Measurements from ENCODE around the gene ASXL1. TPM values are rescaled to one million over a fixed set of nuclear protein-coding genes. Genes with fewer than 3 reads are reported as not detected.
A peak's percentile ranks its signal among the peaks of the same experiment; 100 is the strongest.

The ASXL1 gene
- total and polyA plus RNA-seq, 2 experiments from 2014 or later = 10.4 to 29.0 TPM

- no peak for TF ChIP-seq ZNF331 (CRISPR knock-in tag; IDR thresholded peaks at IDR 0.05; ENCODE audit: low read depth)
- no peak for TF ChIP-seq EZH2phosphoT487 (IDR thresholded peaks at IDR 0.05; ENCODE audit: unreplicated experiment)
- no peak for TF ChIP-seq CTCF (conservative IDR thresholded peaks at IDR 0.05; ENCODE audit: low read depth in 2 of 2)
- TF ChIP-seq POLR2AphosphoS5 (IDR thresholded peaks at IDR 0.05; ENCODE audit: low read depth) = peak; percentile 61; the same call in 1 of the 2 replicates
Observed at GRCh38 chr20:32483351-32484224, 125.5 kb downstream of the ASXL1 start (continued).

- DNase-seq (ENCODE audit: low spot score) = peak; percentile 78
- Histone ChIP-seq H4K20me1 (replicated peaks; ENCODE audit: insufficient read depth) (peaks cover 20% of the 10 kb centered on the region), H3K4me3 (peak overlapping the region; percentile 90), H3K27ac (ENCODE audit: low read depth) (peak overlapping the region; percentile 94), H3F3A (replicated peaks; ENCODE audit: low read depth) (peaks cover 21% of the 10 kb centered on the region), H3K9me2 (ENCODE audit: insufficient read depth) (no peaks in the 10 kb centered on the region), H3K36me3 (ENCODE audit: insufficient read depth) (no peaks in the 10 kb centered on the region; the same call in 1 of the 2 replicates), H3K79me2 (replicated peaks; ENCODE audit: insufficient read depth) (peaks cover 30% of the 10 kb centered on the region), H2AFZ (peak overlapping the region; percentile 5), H3K4me2 (peak overlapping the region; percentile 74), H3K4me1 (ENCODE audit: insufficient read depth) (peaks cover 34% of the 10 kb centered on the region), H3K27me3 (ENCODE audit: insufficient read depth) (no peaks in the 10 kb centered on the region)
- Mint-ChIP-seq H3K4me3 (peak overlapping the region; percentile 79), H3K4me1 (peaks cover 33% of the 10 kb centered on the region), H3K36me3 (ENCODE audit: low read depth) (peaks cover 6% of the 10 kb centered on the region; the same call in 1 of the 3 replicates), H3K27me3 (ENCODE audit: insufficient read depth, low read depth, poor library complexity) (peaks cover 16% of the 10 kb centered on the region), H3K9me3 (peaks cover 11% of the 10 kb centered on the region; the same call in 2 of the 3 replicates), H3K27ac (no peak overlapping the region)
- TF ChIP-seq ZNF331 (CRISPR knock-in tag; IDR thresholded peaks at IDR 0.05; ENCODE audit: low read depth) = no peak
- no peak for TF ChIP-seq NANOG (IDR thresholded peaks at IDR 0.05; ENCODE audit: borderline replicate concordance)
- no peak for TF ChIP-seq STAT1 (IDR thresholded peaks at IDR 0.05; ENCODE audit: unreplicated experiment)
- peak; percentile 12 for ATAC-seq
Observed at GRCh38 chr20:32484225-32484957, 126.3 kb downstream of the ASXL1 start.

GRCh38 chr20:32484958-32485769, 127.0 kb downstream of the ASXL1 start:
- peak overlapping the region; percentile 5 for H2AFZ ChIP-seq
- Mint-ChIP-seq H3K9me3 (peaks cover 13% of the 10 kb centered on the region; the same call in 2 of the 3 replicates), H3K4me1 (peaks cover 25% of the 10 kb centered on the region), H3K27me3 (ENCODE audit: insufficient read depth, low read depth, poor library complexity) (peaks cover 13% of the 10 kb centered on the region), H3K36me3 (ENCODE audit: low read depth) (peaks cover 3% of the 10 kb centered on the region; the same call in 1 of the 3 replicates), H3K4me3 (peak overlapping the region; percentile 79), H3K27ac (peak overlapping the region; percentile 32; the same call in 1 of the 2 replicates)
- peaks cover 22% of the 10 kb centered on the region for H3K79me2 ChIP-seq (replicated peaks; ENCODE audit: insufficient read depth)
- H3K27ac ChIP-seq (ENCODE audit: low read depth) = no peak overlapping the region; the same call in 1 of the 2 replicates
- H3K36me3 ChIP-seq (ENCODE audit: insufficient read depth) = no peaks in the 10 kb centered on the region; the same call in 1 of the 2 replicates
- DNase-seq (ENCODE audit: low spot score) (peak; percentile 90), ATAC-seq (peak; percentile 24)
- H3F3A ChIP-seq (replicated peaks; ENCODE audit: low read depth) = peaks cover 21% of the 10 kb centered on the region
- H3K27me3 ChIP-seq (ENCODE audit: insufficient read depth) = no peaks in the 10 kb centered on the region
- peaks cover 26% of the 10 kb centered on the region for H3K4me1 ChIP-seq (ENCODE audit: insufficient read depth)
- peak overlapping the region; percentile 74 for H3K4me2 ChIP-seq
- peak overlapping the region; percentile 90 for H3K4me3 ChIP-seq
- no peaks in the 10 kb centered on the region for H3K9me2 ChIP-seq (ENCODE audit: insufficient read depth)
- H4K20me1 ChIP-seq (replicated peaks; ENCODE audit: insufficient read depth) = peaks cover 12% of the 10 kb centered on the region
- peak; percentile 25; the same call in 1 of the 2 replicates for TF ChIP-seq CREB1 (CRISPR knock-in tag; IDR thresholded peaks at IDR 0.05; ENCODE audit: low read depth)

Measured in GM23338 (cell line).